H1 (cell line): ENCODE measurements around the gene TCP11. TPM values are rescaled to one million over a fixed set of nuclear protein-coding genes. Genes with fewer than 3 reads are reported as not detected.

Experiments
- CTCF ChIA-PET: fragments of 300-600 bp; sonication (Branson Sonifier 250); formaldehyde crosslinking; loops from one replicate; lab custom pipeline; 2021; ENCODE audit not compliant: partially characterized antibody; lab: Charles Lee
- POLR2A ChIA-PET: fragments of 300-600 bp; sonication (Branson Sonifier 250); formaldehyde crosslinking; loops from one replicate; lab custom pipeline; 2021; ENCODE audit warnings: inconsistent platforms; ENCODE audit not compliant: partially characterized antibody; lab: Charles Lee
- DNase-seq, 2 experiments: peaks; one replicate each; pipeline versions ENCODE4 v3.0.0 to v3.0.0-alpha.2; 2010 to 2022; ENCODE audit warnings: low spot score in 2 of 2, low read depth in 1 of 2, mixed read lengths in 1 of 2
- FAIRE-seq: peaks from 2 replicates; lab custom pipeline; 2011; peaks lifted over from hg19 to GRCh38; lab: Jason Lieb, UNC
- H2AFZ ChIP-seq: 2 replicates; pipeline ENCODE4 v1.8.1; 2012; ENCODE audit warnings: low read length, inconsistent platforms
- H2AK5ac ChIP-seq: 2 replicates; pipeline ENCODE4 v1.6.1; 2013; ENCODE audit warnings: low read depth, low read length
- H2BK120ac ChIP-seq: replicated peaks from 2 replicates; pipeline ENCODE3; 2013; ENCODE audit warnings: low read depth, low read length, inconsistent platforms
- H2BK12ac ChIP-seq: 2 replicates; pipeline ENCODE4 v1.6.1; 2013; ENCODE audit warnings: low read depth, low read length
- H2BK15ac ChIP-seq: 2 replicates; pipeline ENCODE4 v1.6.1; 2013; ENCODE audit warnings: low read length
- H2BK20ac ChIP-seq: 2 replicates; pipeline ENCODE4 v1.6.1; 2013; ENCODE audit warnings: low read length
- H2BK5ac ChIP-seq: 2 replicates; pipeline ENCODE4 v1.6.1; 2013; ENCODE audit warnings: low read depth, low read length
- H3K14ac ChIP-seq: 2 replicates; pipeline ENCODE4 v1.6.1; 2013; ENCODE audit warnings: inconsistent platforms; ENCODE audit not compliant: insufficient read length
- H3K18ac ChIP-seq: 2 replicates; pipeline ENCODE4 v1.6.1; 2013; ENCODE audit warnings: low read length; ENCODE audit errors: extremely low read depth
- H3K23ac ChIP-seq: 2 replicates; pipeline ENCODE4 v1.6.1; 2013; ENCODE audit warnings: inconsistent platforms; ENCODE audit not compliant: insufficient read length
- H3K23me2 ChIP-seq: 2 replicates; pipeline ENCODE4 v1.6.1; 2013; ENCODE audit warnings: low read depth, low read length
- H3K27ac ChIP-seq: 2 replicates; pipeline ENCODE4 v1.6.1; 2011; ENCODE audit warnings: low read depth, low read length, inconsistent platforms
- H3K27me3 ChIP-seq, 4 experiments: replicated peaks in 1 of 4; 1 replicate in 1 of 4; 2 replicates in 3 of 4; pipeline versions ENCODE4 v1.6.1 to v1.8.1; 2011 to 2013; ENCODE audit warnings: low read length in 3 of 4, mild to moderate bottlenecking in 3 of 4, inconsistent platforms in 2 of 4, mixed read lengths in 2 of 4, moderate library complexity in 1 of 4; ENCODE audit not compliant: control insufficient read depth in 3 of 4, insufficient read depth in 3 of 4; ENCODE audit errors: extremely low read depth in 1 of 4
- H3K36me3 ChIP-seq, 4 experiments: 2 replicates each; pipeline versions ENCODE4 v1.6.1 to v1.8.1; 2011 to 2013; ENCODE audit warnings: mild to moderate bottlenecking in 4 of 4, low read length in 3 of 4, moderate library complexity in 2 of 4, control low read depth in 1 of 4, inconsistent platforms in 1 of 4; ENCODE audit not compliant: insufficient read depth in 4 of 4, control insufficient read depth in 2 of 4
- H3K4ac ChIP-seq: replicated peaks from 2 replicates; pipeline ENCODE3; 2013; ENCODE audit warnings: low read length, low read depth, mixed read lengths, inconsistent platforms; ENCODE audit not compliant: insufficient read length
- H3K4me1 ChIP-seq, 4 experiments: replicated peaks in 1 of 4; 1 replicate in 1 of 4; 2 replicates in 3 of 4; pipeline versions ENCODE4 v1.6.1 to v1.8.1; 2011 to 2013; ENCODE audit warnings: low read length in 3 of 4, inconsistent platforms in 2 of 4, mixed read lengths in 1 of 4; ENCODE audit not compliant: insufficient read depth in 4 of 4, control insufficient read depth in 3 of 4
- H3K4me2 ChIP-seq, 2 experiments: 2 replicates each; pipeline versions ENCODE4 v1.6.1 to v1.8.1; 2011 to 2013; ENCODE audit warnings: low read depth in 2 of 2, low read length in 2 of 2, control low read depth in 1 of 2, inconsistent platforms in 1 of 2, mild to moderate bottlenecking in 1 of 2; ENCODE audit not compliant: insufficient read depth in 1 of 2
- H3K4me3 ChIP-seq, 4 experiments: fragments of 200-600, 300-600 bp in 1 of 4; sonication (generic), shearing (Covaris generic), sonication (Bioruptor Twin) in 1 of 4; 2 replicates each; pipeline versions ENCODE4 v1.5.1 to v1.8.1; 2011 to 2016; ENCODE audit warnings: low read length in 4 of 4, low read depth in 3 of 4, control low read depth in 2 of 4, inconsistent platforms in 2 of 4, mild to moderate bottlenecking in 2 of 4, mixed read lengths in 1 of 4, moderate library complexity in 1 of 4; ENCODE audit not compliant: insufficient read depth in 2 of 4; ENCODE audit errors: extremely low read depth in 1 of 4
- H3K56ac ChIP-seq: replicated peaks from 2 replicates; pipeline ENCODE3; 2013; ENCODE audit warnings: low read depth, mild to moderate bottlenecking, mixed read lengths, low read length, inconsistent platforms; ENCODE audit not compliant: insufficient read length
- H3K79me1 ChIP-seq: 2 replicates; pipeline ENCODE4 v1.6.1; 2013; ENCODE audit warnings: low read depth, low read length, control low read depth
- H3K79me2 ChIP-seq, 2 experiments: 2 replicates each; pipeline versions ENCODE4 v1.6.1 to v1.8.1; 2012 to 2013; ENCODE audit warnings: low read length in 2 of 2, mild to moderate bottlenecking in 2 of 2, inconsistent platforms in 1 of 2; ENCODE audit not compliant: insufficient read depth in 2 of 2, control insufficient read depth in 1 of 2
- H3K9ac ChIP-seq, 4 experiments: replicated peaks in 1 of 4; 1 replicate in 1 of 4; 2 replicates in 3 of 4; pipeline versions ENCODE4 v1.6.1 to v1.8.1; 2011 to 2013; ENCODE audit warnings: low read depth in 3 of 4, low read length in 3 of 4, control low read depth in 2 of 4, mild to moderate bottlenecking in 2 of 4, moderate library complexity in 2 of 4, inconsistent platforms in 1 of 4; ENCODE audit errors: extremely low read depth in 1 of 4
- H3K9me3 ChIP-seq, 2 experiments: 2 replicates each; pipeline versions ENCODE4 v1.6.1 to v1.8.1; 2012 to 2013; ENCODE audit warnings: mild to moderate bottlenecking in 2 of 2, moderate library complexity in 2 of 2, control low read depth in 1 of 2, inconsistent platforms in 1 of 2, low read depth in 1 of 2, low read length in 1 of 2, mixed read lengths in 1 of 2; ENCODE audit not compliant: insufficient read depth in 2 of 2
- H4K20me1 ChIP-seq, 2 experiments: replicated peaks in 1 of 2; 2 replicates each; pipeline versions ENCODE3 to v1.8.1; 2011 to 2013; ENCODE audit warnings: inconsistent platforms in 2 of 2, low read length in 2 of 2, mild to moderate bottlenecking in 1 of 2; ENCODE audit not compliant: insufficient read depth in 2 of 2, control insufficient read depth in 1 of 2
- H4K5ac ChIP-seq: 2 replicates; pipeline ENCODE4 v1.6.1; 2013; ENCODE audit warnings: low read length, low read depth, mixed read lengths, inconsistent platforms; ENCODE audit not compliant: insufficient read length
- H4K8ac ChIP-seq: 2 replicates; pipeline ENCODE4 v1.8.0; 2013; ENCODE audit warnings: mild to moderate bottlenecking, moderate library complexity, low read length, inconsistent platforms; ENCODE audit not compliant: insufficient read depth; ENCODE audit errors: extremely low read depth
- H4K91ac ChIP-seq: replicated peaks from 2 replicates; pipeline ENCODE3; 2013; ENCODE audit warnings: low read length, mixed read lengths, inconsistent platforms; ENCODE audit not compliant: insufficient read length
- CHD1 ChIP-seq: IDR thresholded peaks from 2 replicates; pipeline ENCODE4 v1.6.1; 2012; ENCODE audit warnings: low read depth, low read length, improper control_type of control experiment
- CHD2 ChIP-seq: IDR thresholded peaks from 2 replicates; pipeline ENCODE4 v1.6.1; 2012; ENCODE audit warnings: low read length, improper control_type of control experiment
- EZH2 ChIP-seq: fragments of 200-600 bp; sonication (generic); IDR thresholded peaks from 2 replicates; pipeline ENCODE4 v1.7.1; 2012; ENCODE audit warnings: low read depth, mild to moderate bottlenecking, moderate library complexity, low read length, inconsistent platforms; ENCODE audit not compliant: severe bottlenecking
- GABPA ChIP-seq: IDR thresholded peaks from 2 replicates; pipeline ENCODE4 v1.6.1; 2011; ENCODE audit warnings: mild to moderate bottlenecking, low read length, moderate library complexity, borderline replicate concordance; ENCODE audit not compliant: insufficient read depth
- MAFK ChIP-seq: IDR thresholded peaks from 2 replicates; pipeline ENCODE4 v1.6.1; 2012; ENCODE audit warnings: low read depth, mild to moderate bottlenecking, improper control_type of control experiment, low read length
- NANOG ChIP-seq: IDR thresholded peaks from 2 replicates; pipeline ENCODE4 v1.6.1; 2011; ENCODE audit warnings: low read length, low read depth, mild to moderate bottlenecking, inconsistent platforms; ENCODE audit not compliant: insufficient read depth, poor library complexity, severe bottlenecking
- RAD21 ChIP-seq, 2 experiments: IDR thresholded peaks in 1 of 2; conservative IDR thresholded peaks in 1 of 2; 2 replicates each; pipeline ENCODE4 v1.6.1; 2011; ENCODE audit warnings: low read depth in 2 of 2, low read length in 2 of 2, improper control_type of control experiment in 1 of 2, inconsistent platforms in 1 of 2, mild to moderate bottlenecking in 1 of 2, moderate library complexity in 1 of 2
- RFX5 ChIP-seq: IDR thresholded peaks from 2 replicates; pipeline ENCODE4 v1.6.1; 2011; ENCODE audit warnings: low read depth, low read length, improper control_type of control experiment, borderline replicate concordance
- SAP30 ChIP-seq: fragments of 300-600 bp; sonication (generic); IDR thresholded peaks from 2 replicates; pipeline ENCODE4 v1.7.1; 2012; ENCODE audit warnings: low read length, moderate library complexity, mild to moderate bottlenecking, inconsistent platforms; ENCODE audit not compliant: insufficient read depth, insufficient replicate concordance
- SRF ChIP-seq: IDR thresholded peaks from 2 replicates; pipeline ENCODE4 v1.6.1; 2011; ENCODE audit warnings: mild to moderate bottlenecking, low read depth, low read length, moderate library complexity
- TEAD4 ChIP-seq: IDR thresholded peaks from 2 replicates; pipeline ENCODE4 v1.6.1; 2012; ENCODE audit warnings: low read depth, low read length, inconsistent platforms, mixed read lengths
- USF2 ChIP-seq: IDR thresholded peaks from 2 replicates; pipeline ENCODE4 v1.6.1; 2011; ENCODE audit warnings: low read length, improper control_type of control experiment
- polyA plus RNA-seq, 7 experiments: library from polyadenylated mRNA; depleted of rRNA in 3 of 7; stranded (reverse) in 5 of 7; unstranded in 2 of 7; fragments of >200 nt in 5 of 7; fragments of 200-250 nt in 2 of 7; gene quantifications; 1 replicate in 5 of 7; 2 replicates in 1 of 7; 4 replicates in 1 of 7; pipeline versions ENCODE4 v1.2.1 to v1.2.3, GENCODE V29; 2011 to 2013; ENCODE audit warnings: missing spikeins in 2 of 7, mixed read lengths in 2 of 7
- total RNA-seq: library from RNA; stranded (reverse); fragmentation: NEBNext Ultra II Directional; extraction: Animal tissue kit (Norgen Biotek cat#: 25700); gene quantifications from 2 replicates; pipeline ENCODE4 v1.2.1, GENCODE V29; 2021

TCP11 gene
- total and polyA plus RNA-seq, 2 of the 8 experiments (the other 6 are each of a cell fraction or from before 2014, with no cell fraction given), result 0.11 TPM; not detected in 1

GRCh38 chr6:35161266-35161665 is 20.1 kb upstream of the TCP11 start:
- POLR2A ChIA-PET, result interaction anchor here (1.3 to 3.7 kb wide), 2 partner anchors 11 to 52 kb away, joined by 5 to 9 read pairs; no protein-coding TSS in a partner anchor
- no peaks in the 10 kb centered on the region for H4K20me1 ChIP-seq
- H2BK20ac ChIP-seq, result no peak overlapping the region
- H3K9ac ChIP-seq, result no peak overlapping the region
- no peaks in the 10 kb centered on the region for H3K79me2 ChIP-seq
- no peak overlapping the region for H4K91ac ChIP-seq
- H2BK5ac ChIP-seq, result no peak overlapping the region
- H3K4me1 ChIP-seq, result no peaks in the 10 kb centered on the region
- no peak overlapping the region for H3K4me2 ChIP-seq
- H3K18ac ChIP-seq, result no peak overlapping the region
- H3K23me2 ChIP-seq, result no peaks in the 10 kb centered on the region
- no peak overlapping the region for H3K4ac ChIP-seq
- H2BK120ac ChIP-seq, result no peak overlapping the region
- CTCF ChIA-PET, result interaction anchor here (0.6 to 4.8 kb wide), 9 partner anchors 11 to 148 kb away, joined by 3 to 23 read pairs (median 4); no protein-coding TSS in a partner anchor
- no peak overlapping the region for H3K56ac ChIP-seq
- H2BK15ac ChIP-seq, result no peak overlapping the region
- no peak overlapping the region for H3K27ac ChIP-seq
- H2BK12ac ChIP-seq, result no peak overlapping the region
- H3K9me3 ChIP-seq, result no peaks in the 10 kb centered on the region
- no peak overlapping the region for H2AK5ac ChIP-seq
- no peaks in the 10 kb centered on the region for H3K79me1 ChIP-seq
- H3K14ac ChIP-seq, result no peak overlapping the region
- no peak overlapping the region for H2AFZ ChIP-seq
- H4K8ac ChIP-seq, result no peak overlapping the region
- H3K27me3 ChIP-seq, result peaks cover 0 to 4% (median 0%) of the 10 kb centered on the region in 4 experiments; a peak in 4 of 7 replicates
- no peak overlapping the region for H3K23ac ChIP-seq
- no peaks in the 10 kb centered on the region for H3K36me3 ChIP-seq
- no peak for FAIRE-seq
- H3K4me3 ChIP-seq, result no peak overlapping the region
- DNase-seq, result no peak
- H4K5ac ChIP-seq, result no peak overlapping the region
- TF ChIP-seq RFX5 (no peak), RAD21 (IDR thresholded peaks at IDR 0.05 in 1 of 2, conservative IDR thresholded peaks at IDR 0.05 in 1 of 2; ENCODE audit: low read depth in 2 of 2, low read length in 2 of 2) (no peak), CHD2 (no peak), TEAD4 (no peak), USF2 (no peak), MAFK (no peak), CHD1 (no peak), SRF (no peak), NANOG (no peak), EZH2 (no peak), SAP30 (no peak), GABPA (no peak)
